Measurements from ENCODE around the gene ACBD7.

- TF ChIP-seq POLR2AphosphoS5 (IDR thresholded peaks at IDR 0.05; ENCODE audit: borderline replicate concordance, low read depth, low read length) (no peak), EZH2 (IDR thresholded peaks at IDR 0.05) (no peak)
Observed at GRCh38 chr10:15131330-15131729, 42.8 kb upstream of the ACBD7 start.

Data from SK-N-MC (cell line).